ENCODE measurements around the gene KIF5A.

KIF5A gene

DNA sequence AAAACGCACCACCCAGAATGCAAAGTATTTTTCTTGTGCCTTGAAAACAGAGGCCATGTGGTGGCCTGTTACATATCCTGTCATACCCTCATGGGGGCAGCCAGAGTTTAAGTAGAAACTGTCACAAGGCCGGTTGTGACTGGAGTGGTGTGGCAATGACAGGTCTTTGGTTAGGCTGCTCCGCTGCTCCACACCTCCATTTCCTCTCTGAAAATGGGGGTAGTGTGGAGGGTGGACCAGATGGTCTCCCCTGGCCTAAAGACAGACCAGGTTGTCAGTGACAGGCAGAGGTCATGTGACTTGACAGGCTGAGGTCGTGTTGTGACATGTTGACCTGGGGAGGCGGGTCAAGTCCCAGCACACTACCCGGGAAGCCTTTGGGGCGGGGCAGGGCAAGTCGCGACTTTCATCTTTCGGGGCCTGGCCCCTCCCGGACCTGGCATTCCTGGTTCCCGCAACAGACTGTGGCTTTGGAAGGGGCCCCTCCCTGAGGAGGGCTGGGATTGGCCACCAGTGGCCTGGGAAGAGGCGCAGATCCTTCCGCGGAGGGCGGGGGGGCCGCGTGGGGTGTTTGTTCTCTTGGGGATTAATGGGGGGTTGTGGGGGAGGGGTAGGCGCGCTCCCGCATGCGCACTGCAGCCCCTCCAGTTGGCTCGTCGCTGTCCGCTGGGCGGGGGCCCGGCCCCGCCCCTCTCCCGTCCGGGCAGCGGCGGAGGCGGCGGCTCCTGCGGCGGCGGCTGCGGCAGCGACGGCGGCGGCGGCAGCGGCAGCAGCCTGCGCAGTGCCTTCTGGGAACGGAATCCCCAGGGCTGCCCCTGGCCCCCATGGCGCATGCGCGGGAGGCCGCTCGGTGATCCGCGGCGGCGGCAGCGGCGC is 27.6 kb upstream of the KIF5A start, which contains the start of gene MBD6:
Gene MBD6, plus strand, starts transcription at position 814 of the 876 bp plus-strand sequence. CDS start 1,480 bp downstream, outside the sequence.
- DNase-seq (ENCODE audit: insufficient read length) (peak; percentile 99), FAIRE-seq (peak; percentile 92)
- 0 out of 2 replicates have a peak, but pooled peaks have one; percentile 28 for TF ChIP-seq TAF1 (IDR thresholded peaks at IDR 0.05; ENCODE audit: borderline replicate concordance, low read depth, low read length)
- peak; percentile 49 for TF ChIP-seq POLR2AphosphoS5 (IDR thresholded peaks at IDR 0.05; ENCODE audit: low read depth, low read length)
- peak; percentile 60; the same call in 1 of the 2 replicates for TF ChIP-seq POLR2A (IDR thresholded peaks at IDR 0.05; ENCODE audit: low read depth, low read length)

DNA sequence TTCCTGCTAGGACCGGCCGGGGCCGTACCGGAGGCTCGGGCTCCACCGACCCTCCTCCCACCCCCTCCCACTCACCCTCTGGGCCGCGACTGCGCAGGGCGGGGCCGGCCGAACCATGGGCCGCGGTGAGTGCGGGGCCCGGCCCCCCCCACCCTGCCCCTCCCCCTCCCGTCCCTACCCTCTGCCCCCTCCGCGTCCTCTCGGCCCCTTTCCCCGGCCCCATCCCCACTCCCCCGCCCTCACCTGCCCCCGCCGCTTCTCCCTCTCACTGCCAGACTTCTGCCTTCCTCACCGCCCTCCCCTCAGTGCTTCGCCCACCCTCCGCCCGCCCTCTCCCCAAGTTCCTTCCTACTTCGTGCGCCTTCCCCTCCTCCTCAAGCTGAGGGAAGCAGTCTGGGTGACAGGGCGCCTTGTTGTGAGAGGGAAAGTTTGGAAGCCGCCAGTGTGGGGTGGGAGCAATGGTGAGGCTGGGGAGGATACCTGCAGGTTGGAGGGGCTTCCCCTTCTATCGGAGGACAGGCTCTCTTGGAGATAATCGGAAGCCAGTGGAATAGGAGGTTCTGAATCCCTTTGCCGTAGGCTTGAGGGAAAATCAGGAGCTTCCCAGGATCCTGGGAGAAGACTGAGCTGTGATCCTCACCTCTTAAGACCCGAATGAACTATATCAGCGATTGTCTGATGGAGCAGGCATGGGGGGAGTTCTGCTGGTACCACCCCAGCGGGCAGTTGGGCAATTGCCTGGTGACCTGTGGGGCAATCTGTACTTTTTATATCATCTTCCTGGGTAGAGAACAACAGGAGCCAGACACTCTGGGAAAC is 26.7 kb upstream of the KIF5A start:
- TF ChIP-seq POLR2AphosphoS5 (IDR thresholded peaks at IDR 0.05; ENCODE audit: low read depth, low read length) = no peak
- TF ChIP-seq POLR2A (IDR thresholded peaks at IDR 0.05; ENCODE audit: low read depth, low read length) = peak; percentile 55; the same call in 1 of the 2 replicates
- no peak for DNase-seq (ENCODE audit: insufficient read length)
- peak; percentile 72 for FAIRE-seq

DNA sequence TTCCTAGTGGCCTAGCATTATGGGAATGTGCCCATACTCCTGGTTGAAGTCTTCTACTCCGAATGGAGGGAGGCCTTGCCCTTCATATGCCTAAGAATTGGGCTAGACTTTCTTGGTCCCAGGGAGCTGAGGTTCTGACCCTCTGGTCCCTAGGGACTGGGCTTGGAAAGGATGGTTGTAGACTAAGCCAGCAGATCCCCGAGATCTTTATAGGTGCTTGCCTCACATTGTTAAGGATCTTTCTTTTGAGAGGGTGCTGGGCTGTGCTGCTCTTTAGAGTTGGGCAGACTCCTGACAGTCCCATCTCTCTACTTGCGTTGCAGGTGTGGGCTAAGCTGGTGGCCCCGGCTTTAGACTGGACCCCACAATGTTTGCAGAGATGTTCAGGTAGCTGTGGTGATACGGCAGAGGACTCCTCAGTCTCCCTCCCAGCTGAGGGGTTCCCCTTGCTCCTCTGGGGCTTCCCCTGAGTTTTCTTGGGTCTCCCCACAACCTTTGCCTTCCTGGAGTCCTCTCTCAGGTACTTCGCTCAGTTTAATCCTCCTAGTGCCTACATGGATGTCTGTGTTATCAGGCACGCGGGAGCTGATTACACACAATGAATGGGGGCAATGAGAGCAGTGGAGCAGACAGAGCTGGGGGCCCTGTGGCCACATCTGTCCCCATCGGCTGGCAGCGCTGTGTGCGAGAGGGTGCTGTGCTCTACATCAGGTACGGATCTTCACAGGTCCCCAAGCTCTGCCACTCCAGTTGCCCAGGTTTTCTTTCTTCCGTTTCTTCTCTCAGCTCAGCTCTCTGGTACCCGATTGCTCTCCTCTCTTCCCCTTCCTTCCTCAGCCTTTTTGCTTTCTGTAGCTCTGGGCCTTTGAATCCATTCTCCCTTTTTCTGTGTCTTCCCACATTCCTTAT is 25.9 kb upstream of the KIF5A start:
- DNase-seq (ENCODE audit: insufficient read length) = no peak
- no peak for FAIRE-seq
- TF ChIP-seq POLR2AphosphoS5 (IDR thresholded peaks at IDR 0.05; ENCODE audit: low read depth, low read length) = 0 out of 2 replicates have a peak, but pooled peaks have one; percentile 9
- no peak for TF ChIP-seq TAF1 (IDR thresholded peaks at IDR 0.05; ENCODE audit: borderline replicate concordance, low read depth, low read length)

DNA sequence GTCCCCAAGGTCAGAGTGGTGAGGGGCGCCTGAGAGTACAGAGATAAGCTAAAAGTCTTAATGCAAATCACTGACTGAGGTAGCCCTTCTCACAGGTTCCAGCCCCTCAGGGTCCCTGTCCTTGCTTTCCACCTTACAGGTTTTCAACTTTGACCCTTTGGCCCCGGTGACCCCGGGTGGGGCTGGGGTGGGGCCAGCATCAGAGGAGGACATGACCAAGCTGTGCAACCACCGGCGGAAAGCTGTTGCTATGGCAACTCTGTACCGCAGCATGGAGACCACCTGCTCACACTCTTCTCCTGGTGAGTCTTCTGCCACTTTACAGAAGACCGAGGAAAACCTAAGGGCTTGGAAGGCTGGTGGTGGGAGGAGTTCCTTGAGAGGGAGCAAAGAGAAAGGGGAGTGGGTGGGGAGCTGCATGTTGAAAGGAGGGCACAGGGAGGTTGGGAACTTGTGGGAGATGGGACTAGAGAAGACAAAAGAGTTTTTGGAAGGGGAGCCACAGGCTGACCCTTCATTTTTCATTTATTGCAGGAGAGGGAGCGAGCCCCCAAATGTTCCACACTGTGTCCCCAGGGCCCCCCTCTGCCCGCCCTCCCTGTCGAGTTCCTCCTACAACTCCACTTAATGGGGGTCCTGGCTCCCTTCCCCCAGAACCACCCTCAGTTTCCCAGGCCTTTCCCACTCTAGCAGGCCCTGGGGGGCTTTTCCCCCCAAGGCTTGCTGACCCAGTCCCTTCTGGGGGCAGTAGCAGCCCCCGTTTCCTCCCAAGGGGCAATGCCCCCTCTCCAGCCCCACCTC is 24.8 kb upstream of the KIF5A start:
- no peak for DNase-seq (ENCODE audit: insufficient read length)
- no peak for FAIRE-seq
- TF ChIP-seq POLR2AphosphoS5 (IDR thresholded peaks at IDR 0.05; ENCODE audit: low read depth, low read length) (no peak), TAF1 (IDR thresholded peaks at IDR 0.05; ENCODE audit: borderline replicate concordance, low read depth, low read length) (no peak), POLR2A (IDR thresholded peaks at IDR 0.05; ENCODE audit: low read depth, low read length) (no peak)

DNA sequence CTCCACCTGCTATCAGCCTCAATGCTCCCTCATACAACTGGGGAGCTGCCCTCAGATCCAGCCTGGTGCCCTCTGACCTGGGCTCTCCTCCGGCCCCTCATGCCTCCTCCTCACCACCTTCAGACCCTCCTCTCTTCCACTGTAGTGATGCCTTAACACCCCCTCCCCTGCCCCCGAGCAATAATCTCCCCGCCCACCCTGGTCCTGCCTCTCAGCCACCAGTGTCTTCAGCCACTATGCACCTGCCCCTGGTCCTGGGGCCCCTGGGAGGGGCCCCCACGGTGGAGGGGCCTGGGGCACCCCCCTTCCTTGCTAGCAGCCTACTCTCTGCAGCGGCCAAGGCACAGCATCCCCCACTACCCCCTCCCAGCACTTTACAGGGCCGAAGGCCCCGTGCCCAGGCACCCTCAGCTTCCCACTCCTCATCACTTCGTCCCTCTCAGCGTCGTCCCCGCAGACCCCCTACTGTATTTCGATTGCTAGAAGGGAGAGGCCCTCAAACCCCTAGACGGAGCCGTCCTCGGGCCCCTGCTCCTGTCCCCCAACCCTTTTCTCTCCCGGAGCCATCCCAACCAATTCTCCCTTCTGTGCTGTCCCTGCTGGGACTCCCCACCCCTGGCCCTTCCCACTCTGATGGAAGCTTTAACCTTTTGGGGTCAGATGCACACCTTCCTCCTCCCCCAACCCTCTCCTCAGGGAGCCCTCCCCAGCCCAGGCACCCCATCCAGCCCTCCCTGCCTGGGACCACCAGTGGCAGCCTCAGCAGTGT is 24.0 kb upstream of the KIF5A start:
- no peak for TF ChIP-seq TAF1 (IDR thresholded peaks at IDR 0.05; ENCODE audit: borderline replicate concordance, low read depth, low read length)
- TF ChIP-seq POLR2AphosphoS5 (IDR thresholded peaks at IDR 0.05; ENCODE audit: low read depth, low read length) = no peak
- no peak for TF ChIP-seq POLR2A (IDR thresholded peaks at IDR 0.05; ENCODE audit: low read depth, low read length)
- FAIRE-seq (no peak), DNase-seq (ENCODE audit: insufficient read length) (no peak)

DNA sequence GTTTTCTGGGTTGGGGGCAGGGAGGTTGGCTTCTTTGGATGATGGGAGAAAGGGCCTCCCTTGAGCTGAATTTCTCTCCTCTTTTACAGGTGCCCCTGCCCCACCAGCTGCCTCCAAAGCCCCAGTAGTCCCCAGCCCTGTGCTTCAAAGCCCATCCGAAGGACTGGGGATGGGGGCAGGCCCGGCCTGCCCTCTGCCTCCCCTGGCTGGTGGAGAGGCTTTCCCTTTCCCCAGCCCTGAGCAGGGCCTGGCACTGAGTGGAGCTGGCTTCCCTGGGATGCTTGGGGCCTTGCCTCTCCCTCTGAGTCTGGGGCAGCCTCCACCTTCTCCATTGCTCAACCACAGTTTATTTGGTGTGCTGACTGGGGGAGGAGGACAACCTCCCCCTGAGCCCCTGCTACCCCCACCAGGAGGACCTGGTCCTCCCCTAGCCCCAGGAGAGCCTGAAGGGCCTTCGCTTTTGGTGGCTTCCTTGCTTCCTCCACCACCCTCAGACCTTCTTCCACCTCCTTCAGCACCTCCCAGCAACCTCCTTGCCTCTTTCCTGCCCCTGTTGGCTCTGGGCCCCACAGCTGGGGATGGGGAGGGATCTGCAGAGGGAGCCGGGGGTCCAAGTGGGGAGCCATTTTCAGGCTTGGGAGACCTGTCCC is 23.2 kb upstream of the KIF5A start:
- DNase-seq (ENCODE audit: insufficient read length) (no peak), FAIRE-seq (no peak)
- no peak for TF ChIP-seq POLR2AphosphoS5 (IDR thresholded peaks at IDR 0.05; ENCODE audit: low read depth, low read length)
- no peak for TF ChIP-seq POLR2A (IDR thresholded peaks at IDR 0.05; ENCODE audit: low read depth, low read length)
- TF ChIP-seq TAF1 (IDR thresholded peaks at IDR 0.05; ENCODE audit: borderline replicate concordance, low read depth, low read length) = no peak

DNA sequence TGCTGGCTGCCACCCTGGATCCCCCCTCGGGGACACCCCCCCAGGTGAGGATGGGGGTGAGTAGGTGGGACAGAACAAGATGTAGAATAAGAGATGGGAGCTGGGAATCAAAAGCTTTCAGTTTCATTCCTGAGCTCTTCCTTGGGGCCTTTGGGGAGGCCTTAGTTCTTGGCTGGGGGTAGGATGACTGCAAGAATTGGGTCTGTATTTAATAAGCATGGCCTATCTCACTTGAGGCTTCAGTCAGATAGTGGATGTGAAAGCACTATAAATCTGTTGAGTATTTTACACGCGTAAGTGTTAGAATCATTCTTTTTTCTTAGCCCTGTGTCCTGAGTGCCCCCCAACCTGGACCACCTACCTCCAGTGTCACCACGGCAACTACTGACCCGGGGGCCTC is 22.7 kb upstream of the KIF5A start:
- DNase-seq (ENCODE audit: insufficient read length) = no peak

DNA sequence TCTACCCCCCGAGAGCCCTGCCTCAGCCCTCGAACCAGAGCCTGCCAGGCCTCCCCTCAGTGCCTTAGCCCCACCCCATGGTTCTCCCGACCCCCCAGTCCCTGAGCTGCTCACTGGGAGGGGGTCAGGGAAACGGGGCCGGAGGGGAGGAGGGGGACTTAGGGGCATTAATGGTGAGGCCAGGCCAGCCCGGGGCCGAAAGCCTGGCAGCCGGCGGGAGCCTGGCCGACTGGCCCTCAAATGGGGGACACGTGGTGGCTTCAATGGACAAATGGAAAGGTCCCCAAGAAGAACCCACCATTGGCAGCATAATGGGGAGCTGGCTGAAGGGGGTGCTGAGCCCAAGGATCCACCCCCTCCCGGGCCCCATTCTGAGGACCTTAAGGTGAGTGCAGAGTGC is 21.7 kb upstream of the KIF5A start:
- FAIRE-seq = no peak
- no peak for DNase-seq (ENCODE audit: insufficient read length)

More for the DNA sequence above, 22.7 kb upstream of the KIF5A start:
- TF ChIP-seq POLR2A (IDR thresholded peaks at IDR 0.05; ENCODE audit: low read depth, low read length) (no peak), TAF1 (IDR thresholded peaks at IDR 0.05; ENCODE audit: borderline replicate concordance, low read depth, low read length) (no peak), POLR2AphosphoS5 (IDR thresholded peaks at IDR 0.05; ENCODE audit: low read depth, low read length) (no peak)
- no peak for FAIRE-seq

More for the DNA sequence above, 21.7 kb upstream of the KIF5A start:
- no peak for TF ChIP-seq POLR2AphosphoS5 (IDR thresholded peaks at IDR 0.05; ENCODE audit: low read depth, low read length)
- TF ChIP-seq TAF1 (IDR thresholded peaks at IDR 0.05; ENCODE audit: borderline replicate concordance, low read depth, low read length) = no peak
- TF ChIP-seq POLR2A (IDR thresholded peaks at IDR 0.05; ENCODE audit: low read depth, low read length) = no peak

Data from GM12892 (cell line).